K562 (cell line): ENCODE measurements around the gene TEX14. TPM values are rescaled to one million over a fixed set of nuclear protein-coding genes. Genes with fewer than 3 reads are reported as not detected.

Experiments
- ATAC-seq: fragments of 200-7000 bp; cut with Tn5 transposase; 3 replicates; pipeline ENCODE4 v1.9.1; 2020; ENCODE audit warnings: moderate library complexity
- BruUV-seq: library from RNA; stranded (reverse); fragments of 400-500 nt; replicated peaks from 2 replicates; lab custom pipeline; 2021; lab: Mats Ljungman, UMichigan
- CTCF ChIA-PET: fragments of 300-600 bp; formaldehyde crosslinking; extraction: SDS; loops from one replicate; lab custom pipeline; 2021; ENCODE audit warnings: low intra/inter-chr PET ratio; lab: Yijun Ruan, JAX
- POLR2A ChIA-PET: fragments of 300-600, 350-650 bp; sonication (Branson Sonifier 250); formaldehyde crosslinking; extraction: SDS; loops from one replicate; lab custom pipeline; 2021; ENCODE audit warnings: antibody characterized with exemption, inconsistent platforms; lab: Yijun Ruan, JAX
- DNase-seq, 4 experiments: peaks; one replicate each; pipeline versions ENCODE4 v3.0.0 to v3.0.0-alpha.2; 2011 to 2018; ENCODE audit warnings: low spot score in 3 of 4, mixed read lengths in 3 of 4; ENCODE audit errors: extremely low read depth in 1 of 4
- FAIRE-seq: peaks from 2 replicates; lab custom pipeline; 2011; peaks lifted over from hg19 to GRCh38; lab: Jason Lieb, UNC
- H2AFZ ChIP-seq: 2 replicates; pipeline ENCODE4 v1.6.0; 2011; ENCODE audit warnings: low read depth, low read length, control low read depth, inconsistent platforms
- H3K27ac ChIP-seq: fragments of 200-600 bp; 3 replicates; pipeline ENCODE4 v1.8.0; 2011; ENCODE audit warnings: low read depth, mild to moderate bottlenecking, control low read depth, inconsistent platforms, low read length, moderate library complexity, mixed read lengths; ENCODE audit errors: extremely low read depth
- H3K27me3 ChIP-seq, 2 experiments: fragments of 300-600 bp in 1 of 2; 2 replicates in 1 of 2; 3 replicates in 1 of 2; pipeline versions ENCODE4 v1.6.0 to v1.8.0; 2011; ENCODE audit warnings: inconsistent platforms in 2 of 2, low read length in 2 of 2, mild to moderate bottlenecking in 1 of 2, mixed read lengths in 1 of 2, moderate library complexity in 1 of 2; ENCODE audit not compliant: control insufficient read depth in 2 of 2, insufficient read depth in 2 of 2
- H3K36me3 ChIP-seq: fragments of 300-600 bp; 3 replicates; pipeline ENCODE4 v1.8.0; 2011; ENCODE audit warnings: mild to moderate bottlenecking, low read length, inconsistent platforms; ENCODE audit not compliant: control insufficient read depth, insufficient read depth
- H3K4me1 ChIP-seq, 2 experiments: fragments of 200-600 bp in 1 of 2; replicated peaks in 1 of 2; 2 replicates in 1 of 2; 3 replicates in 1 of 2; pipeline versions ENCODE4 v1.5.1 to v1.8.0; 2011; ENCODE audit warnings: inconsistent platforms in 2 of 2, low read length in 2 of 2, mild to moderate bottlenecking in 1 of 2, mixed read lengths in 1 of 2, moderate library complexity in 1 of 2; ENCODE audit not compliant: control insufficient read depth in 2 of 2, insufficient read depth in 2 of 2
- H3K4me2 ChIP-seq: 2 replicates; pipeline ENCODE4 v1.6.1; 2011; ENCODE audit warnings: low read length, control low read depth, inconsistent platforms, mixed read lengths; ENCODE audit not compliant: insufficient read depth
- H3K4me3 ChIP-seq: fragments of 200-600 bp; sonication (generic), shearing (Covaris generic); 2 replicates; pipeline ENCODE4 v1.5.1; 2016; ENCODE audit warnings: control low read depth, inconsistent platforms
- H3K79me2 ChIP-seq: fragments of 200-600 bp; 3 replicates; pipeline ENCODE4 v1.8.0; 2011; ENCODE audit warnings: low read length, inconsistent platforms; ENCODE audit not compliant: control insufficient read depth, insufficient read depth
- H3K9ac ChIP-seq, 2 experiments: 2 replicates each; pipeline versions ENCODE4 v1.6.0 to v1.6.1; 2011; ENCODE audit warnings: low read depth in 2 of 2, low read length in 2 of 2, control low read depth in 1 of 2, inconsistent platforms in 1 of 2, mild to moderate bottlenecking in 1 of 2, mixed read lengths in 1 of 2; ENCODE audit not compliant: insufficient read depth in 1 of 2
- H3K9me1 ChIP-seq: one replicate; pipeline ENCODE4 v1.6.0; 2011; ENCODE audit warnings: inconsistent platforms, mild to moderate bottlenecking, low read length, moderate library complexity; ENCODE audit not compliant: control insufficient read depth, insufficient read depth
- H3K9me3 ChIP-seq: replicated peaks from 2 replicates; pipeline ENCODE4 v1.5.1; 2011; ENCODE audit warnings: low read depth, low read length, inconsistent platforms; ENCODE audit not compliant: control insufficient read depth, insufficient read depth
- H4K20me1 ChIP-seq: replicated peaks from 2 replicates; pipeline ENCODE4 v1.6.1; 2011; ENCODE audit warnings: low read length, inconsistent platforms, mixed read lengths; ENCODE audit not compliant: control insufficient read depth, insufficient read depth
- ARNT ChIP-seq, 2 experiments: fragments of 450-650 bp; IDR thresholded peaks; 2 replicates each; pipeline ENCODE4 v1.6.1; 2016; ENCODE audit warnings: mild to moderate bottlenecking in 1 of 2
- CC2D1A ChIP-seq: fragments of 450-650 bp; IDR thresholded peaks from 2 replicates; pipeline ENCODE4 v1.6.1; 2017; ENCODE audit warnings: mild to moderate bottlenecking
- CEBPG ChIP-seq, 3 experiments: fragments of 200-800 bp in 1 of 3; sonication (Bioruptor generic) in 1 of 3; sonication (generic) in 1 of 3; formaldehyde crosslinking in 1 of 3; IDR thresholded peaks in 2 of 3; conservative IDR thresholded peaks in 1 of 3; 2 replicates each; pipeline versions ENCODE4 v1.6.1 to v1.8.0; 2016 to 2022; ENCODE audit warnings: missing compliant biosample characterization in 2 of 3, missing genetic modification characterization in 2 of 3, mild to moderate bottlenecking in 1 of 3, missing genetic modification reagents in 1 of 3
- EP300 ChIP-seq: IDR thresholded peaks from 2 replicates; pipeline ENCODE4 v1.6.1; 2012; ENCODE audit warnings: low read length, improper control_type of control experiment
- FOSL1 ChIP-seq: fragments of 200-800 bp; sonication (Bioruptor generic); conservative IDR thresholded peaks from 2 replicates; pipeline ENCODE4 v1.6.1; 2016; ENCODE audit warnings: missing genetic modification characterization, missing compliant biosample characterization
- LCOR ChIP-seq: sonication (generic); formaldehyde crosslinking; IDR thresholded peaks from 2 replicates; pipeline ENCODE4 v1.8.0; 2022; ENCODE audit warnings: mild to moderate bottlenecking, missing genetic modification reagents
- MAFK ChIP-seq: IDR thresholded peaks from 2 replicates; pipeline ENCODE4 v1.6.1; 2011; ENCODE audit warnings: low read length, improper control_type of control experiment
- MEF2A ChIP-seq: IDR thresholded peaks from 2 replicates; pipeline ENCODE4 v1.6.1; 2011; ENCODE audit warnings: low read depth, mild to moderate bottlenecking, low read length, moderate library complexity; ENCODE audit not compliant: control insufficient read depth
- NRF1 ChIP-seq, 2 experiments: fragments of 450-650 bp; IDR thresholded peaks in 1 of 2; conservative IDR thresholded peaks in 1 of 2; 2 replicates each; pipeline ENCODE4 v1.6.1; 2014; ENCODE audit warnings: mild to moderate bottlenecking in 2 of 2
- POLR2H ChIP-seq: IDR thresholded peaks from 2 replicates; pipeline ENCODE4 v1.6.1; 2016; ENCODE audit warnings: missing genetic modification characterization, low read depth, mild to moderate bottlenecking, control low read depth, missing compliant biosample characterization, moderate library complexity
- SMARCA4 ChIP-seq: fragments of 450-650 bp; IDR thresholded peaks from 2 replicates; pipeline ENCODE4 v1.6.1; 2016
- SNIP1 ChIP-seq: fragments of 450-650 bp; IDR thresholded peaks from 2 replicates; pipeline ENCODE4 v1.7.1; 2017; ENCODE audit warnings: low read depth, mild to moderate bottlenecking
- SREBF1 ChIP-seq: fragments of 150-350 bp; IDR thresholded peaks from 2 replicates; pipeline ENCODE4 v1.6.1; 2014; ENCODE audit warnings: antibody characterized with exemption, low read depth, low read length, borderline replicate concordance
- TAF9B ChIP-seq: fragments of 450-650 bp; IDR thresholded peaks from 2 replicates; pipeline ENCODE4 v1.6.1; 2018; ENCODE audit warnings: mild to moderate bottlenecking; ENCODE audit not compliant: partially characterized antibody
- ZKSCAN1 ChIP-seq: fragments of 150-350 bp; IDR thresholded peaks from 2 replicates; pipeline ENCODE4 v1.6.1; 2016; ENCODE audit warnings: low read depth, low read length
- WGBS: fragments of 100-300 bp; shearing (Covaris generic); methylation state at CpG from one replicate; pipeline ENCODE4 v1.1.6; 2016; ENCODE audit warnings: low coverage, mixed read lengths; ENCODE audit not compliant: insufficient coverage; ENCODE audit errors: missing lambda C conversion rate; 5-methylcytosine and 5-hydroxymethylcytosine counted together
- in situ Hi-C: fragments of 300-500 bp; cut with MboI; formaldehyde crosslinking; loops from 4 replicates; pipeline ENCODE4 v1.15.0; 2018; ENCODE audit warnings: inconsistent platforms, mixed read lengths
- intact Hi-C: fragments of 100-400 bp; cut with micrococcal nuclease; formaldehyde crosslinking; loops from 2 replicates; pipeline ENCODE4 v1.14.2; 2022
- polyA plus RNA-seq, 8 experiments: library from polyadenylated mRNA; depleted of rRNA in 4 of 8; stranded (reverse) in 5 of 8; unstranded in 3 of 8; fragments of >200 nt; fragmentation: Nextera tagmentation in 2 of 8; fragmentation: Illumina TruSeq in 1 of 8; extraction: Ambion mirVana in 2 of 8; extraction: Trizol in 1 of 8; gene quantifications; 2 replicates each; pipeline versions ENCODE4 v1.2.1 to v1.2.3, GENCODE V29; 2011 to 2014; ENCODE audit warnings: inconsistent platforms in 1 of 8, missing spikeins in 1 of 8
- total RNA-seq, 7 experiments: library from RNA; depleted of rRNA in 6 of 7; stranded (reverse); fragments of >200 nt in 6 of 7; fragmentation: Illumina TruSeq in 2 of 7; extraction: Trizol in 2 of 7; gene quantifications; 2 replicates each; pipeline versions ENCODE4 v1.2.1 to v1.2.3, GENCODE V29; 2011 to 2021; ENCODE audit warnings: low replicate concordance in 1 of 7
- TF ChIP-seq, protein P1 (sequence below), 3 experiments: fragments of 200-800 bp in 1 of 3; fragments of 250-450 bp in 1 of 3; fragments of 450-650 bp in 1 of 3; sonication (Bioruptor Pico) in 1 of 3; sonication (Bioruptor generic) in 1 of 3; formaldehyde crosslinking in 1 of 3; IDR thresholded peaks; 2 replicates each; pipeline versions ENCODE4 v1.6.1 to v1.8.0; 2016 to 2022; ENCODE audit warnings: mild to moderate bottlenecking in 2 of 3, missing genetic modification characterization in 2 of 3, missing compliant biosample characterization in 1 of 3, moderate library complexity in 1 of 3

The TEX14 gene
- total and polyA plus RNA-seq, 9 of the 15 experiments (the other 6 are each of a cell fraction or from before 2014, with no cell fraction given): 0.05 to 0.12 (median 0.09) TPM; not detected in 1

DNA sequence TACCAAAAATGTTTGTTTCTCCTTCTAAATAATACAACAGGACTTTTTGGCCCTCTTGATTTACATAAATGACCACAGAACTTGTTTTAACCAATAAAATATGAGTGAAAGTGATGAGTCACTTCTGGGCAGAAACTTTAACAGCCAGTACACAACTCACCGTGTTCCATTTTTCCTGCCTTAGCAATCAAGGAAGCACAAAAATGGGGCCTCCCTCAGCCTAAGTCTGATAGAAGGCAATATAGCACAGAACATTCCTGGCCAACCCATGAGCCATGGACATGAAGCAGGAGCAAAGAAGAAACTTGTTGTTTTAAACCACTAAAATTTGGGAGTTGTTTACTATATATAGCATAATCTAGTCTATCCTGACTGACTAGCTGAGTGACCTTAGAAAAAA, 116.3 kb downstream of the TEX14 start (continued):
- TF ChIP-seq CEBPG (CRISPR knock-in tag; IDR thresholded peaks at IDR 0.05): no peak
- no peak for TF ChIP-seq CEBPG (tag; conservative IDR thresholded peaks at IDR 0.05 in 1 of 2, IDR thresholded peaks at IDR 0.05 in 1 of 2)
- no peak for TF ChIP-seq TAF9B
- TF ChIP-seq SNIP1: no peak
- peak; percentile 75; the same call in 1 of the 2 replicates for TF ChIP-seq MAFK
- no peak for TF ChIP-seq LCOR (CRISPR knock-in tag)
- no peak for TF ChIP-seq ARNT (IDR thresholded peaks at IDR 0.05)
- 0 out of 4 replicates have a peak, but pooled peaks of 1 of the 2 experiments have one; percentile 9 for TF ChIP-seq NRF1 (conservative IDR thresholded peaks at IDR 0.05 in 1 of 2, IDR thresholded peaks at IDR 0.05 in 1 of 2)
- 0 out of 2 replicates have a peak, but pooled peaks have one; percentile 16 for TF ChIP-seq EP300
- peak; percentile 15; the same call in 1 of the 2 replicates for TF ChIP-seq POLR2H (tag)
- peak; percentile 24; the same call in 1 of the 2 replicates for TF ChIP-seq SMARCA4
- TF ChIP-seq, all 486 proteins: peak for 22

GRCh38 chr17:58574025-58574424, 117.8 kb downstream of the TEX14 start:
- H2AFZ ChIP-seq: no peak overlapping the region
- no peak overlapping the region for H3K4me3 ChIP-seq
- no peaks in the 10 kb centered on the region for H3K36me3 ChIP-seq
- ATAC-seq: no peak
- H3K27me3 ChIP-seq: no peaks in the 10 kb centered on the region
- FAIRE-seq: no peak
- DNase-seq: no peak
- POLR2A ChIA-PET: interaction anchor here (0.9 kb wide), 1 partner anchor 15 kb away, joined by 3 read pairs; no protein-coding TSS in a partner anchor
- intact Hi-C loops: no loop called here
- WGBS: 47% methylated on average over 3 of the region's 4 CpGs
- no peaks in the 10 kb centered on the region for H3K9me1 ChIP-seq
- H3K27ac ChIP-seq: no peak overlapping the region
- in situ Hi-C loops: no loop called here
- H3K9ac ChIP-seq: no peak overlapping the region
- no peaks in the 10 kb centered on the region for H3K79me2 ChIP-seq
- no peak overlapping the region for H3K4me2 ChIP-seq
- no TSS peak for BruUV-seq
- peaks cover 0 to 8% of the 10 kb centered on the region in 2 experiments; a peak in 3 of 5 replicates for H3K4me1 ChIP-seq
- CTCF ChIA-PET: no interaction called here
- TF ChIP-seq SREBF1 (no peak), CC2D1A (no peak), ZKSCAN1 (no peak), MEF2A (no peak), FOSL1 (tag) (no peak)
- TF ChIP-seq, protein P1, sequence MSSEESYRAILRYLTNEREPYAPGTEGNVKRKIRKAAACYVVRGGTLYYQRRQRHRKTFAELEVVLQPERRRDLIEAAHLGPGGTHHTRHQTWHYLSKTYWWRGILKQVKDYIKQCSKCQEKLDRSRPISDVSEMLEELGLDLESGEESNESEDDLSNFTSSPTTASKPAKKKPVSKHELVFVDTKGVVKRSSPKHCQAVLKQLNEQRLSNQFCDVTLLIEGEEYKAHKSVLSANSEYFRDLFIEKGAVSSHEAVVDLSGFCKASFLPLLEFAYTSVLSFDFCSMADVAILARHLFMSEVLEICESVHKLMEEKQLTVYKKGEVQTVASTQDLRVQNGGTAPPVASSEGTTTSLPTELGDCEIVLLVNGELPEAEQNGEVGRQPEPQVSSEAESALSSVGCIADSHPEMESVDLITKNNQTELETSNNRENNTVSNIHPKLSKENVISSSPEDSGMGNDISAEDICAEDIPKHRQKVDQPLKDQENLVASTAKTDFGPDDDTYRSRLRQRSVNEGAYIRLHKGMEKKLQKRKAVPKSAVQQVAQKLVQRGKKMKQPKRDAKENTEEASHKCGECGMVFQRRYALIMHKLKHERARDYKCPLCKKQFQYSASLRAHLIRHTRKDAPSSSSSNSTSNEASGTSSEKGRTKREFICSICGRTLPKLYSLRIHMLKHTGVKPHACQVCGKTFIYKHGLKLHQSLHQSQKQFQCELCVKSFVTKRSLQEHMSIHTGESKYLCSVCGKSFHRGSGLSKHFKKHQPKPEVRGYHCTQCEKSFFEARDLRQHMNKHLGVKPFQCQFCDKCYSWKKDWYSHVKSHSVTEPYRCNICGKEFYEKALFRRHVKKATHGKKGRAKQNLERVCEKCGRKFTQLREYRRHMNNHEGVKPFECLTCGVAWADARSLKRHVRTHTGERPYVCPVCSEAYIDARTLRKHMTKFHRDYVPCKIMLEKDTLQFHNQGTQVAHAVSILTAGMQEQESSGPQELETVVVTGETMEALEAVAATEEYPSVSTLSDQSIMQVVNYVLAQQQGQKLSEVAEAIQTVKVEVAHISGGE (CRISPR knock-in tag; IDR thresholded peaks at IDR 0.05): 0 out of 6 replicates have a peak, but pooled peaks of 1 of the 3 experiments have one; percentile 10
- no peaks in the 10 kb centered on the region for H4K20me1 ChIP-seq
- no peaks in the 10 kb centered on the region for H3K9me3 ChIP-seq
